ENCODE measurements around the gene GTF3C5.
"Not testable (repeated sequence)": the region's sequence is repeated elsewhere in the genome, so short reads cannot be mapped to it uniquely, and the experiment has no call there.

GTF3C5 gene

GRCh38 chr9:133088756-133089155, 58.0 kb downstream of the GTF3C5 start:
- DNase-seq (ENCODE audit: low read depth, low spot score), result no peak

- no peak for DNase-seq (ENCODE audit: low read depth, low spot score)
These were observed 58.5 kb downstream of the GTF3C5 start for GRCh38 chr9:133089271-133089671.

GRCh38 chr9:133090187-133090586, 59.4 kb downstream of the GTF3C5 start:
- DNase-seq (ENCODE audit: low read depth, low spot score), result no peak

GRCh38 chr9:133090752-133091385, 60.1 kb downstream of the GTF3C5 start:
- no peak for DNase-seq (ENCODE audit: low read depth, low spot score)

GRCh38 chr9:133094351-133094750, 63.6 kb downstream of the GTF3C5 start:
- not testable (repeated sequence) for DNase-seq (ENCODE audit: low read depth, low spot score)

- DNase-seq (ENCODE audit: low read depth, low spot score), result no peak
These were observed 64.1 kb downstream of the GTF3C5 start for GRCh38 chr9:133094842-133095393.

GRCh38 chr9:133098104-133098754, 67.4 kb downstream of the GTF3C5 start:
- no peak for DNase-seq (ENCODE audit: low read depth, low spot score)

- DNase-seq (ENCODE audit: low read depth, low spot score), result no peak
These were observed 68.1 kb downstream of the GTF3C5 start for GRCh38 chr9:133098871-133099270.

- DNase-seq (ENCODE audit: low read depth, low spot score), result no peak
These were observed 69.1 kb downstream of the GTF3C5 start for GRCh38 chr9:133099726-133100505.

- no peak for DNase-seq (ENCODE audit: low read depth, low spot score)
These were observed 69.9 kb downstream of the GTF3C5 start for GRCh38 chr9:133100506-133101355.

GRCh38 chr9:133101356-133102189, 70.8 kb downstream of the GTF3C5 start:
- DNase-seq (ENCODE audit: low read depth, low spot score), result no peak

- DNase-seq (ENCODE audit: low read depth, low spot score), result no peak
These were observed 71.6 kb downstream of the GTF3C5 start for GRCh38 chr9:133102190-133103021.

GRCh38 chr9:133103183-133103986, 72.6 kb downstream of the GTF3C5 start:
- DNase-seq (ENCODE audit: low read depth, low spot score), result peak; percentile 71

- DNase-seq (ENCODE audit: low read depth, low spot score), result no peak
These were observed 73.2 kb downstream of the GTF3C5 start for GRCh38 chr9:133103987-133104505.

GRCh38 chr9:133104718-133105460, 74.1 kb downstream of the GTF3C5 start:
- DNase-seq (ENCODE audit: low read depth, low spot score), result no peak

- DNase-seq (ENCODE audit: low read depth, low spot score), result no peak
These were observed 74.6 kb downstream of the GTF3C5 start for GRCh38 chr9:133105461-133105770.

- DNase-seq (ENCODE audit: low read depth, low spot score), result no peak
These were observed 75.9 kb downstream of the GTF3C5 start for GRCh38 chr9:133106511-133107244.
